Stimulated activated CD8-positive, alpha-beta memory T cell treated with anti-CD3 and anti-CD28 coated beads, Interleukin-7, amount 100 ng/mL, for 24 hours (primary cell): Measurements from ENCODE around the gene VEGFA.

Experiments used
- DNase-seq: peaks from one replicate; pipeline ENCODE4 v3.0.0-alpha.2; 2020; ENCODE audit warnings: low read depth

VEGFA gene

DNA sequence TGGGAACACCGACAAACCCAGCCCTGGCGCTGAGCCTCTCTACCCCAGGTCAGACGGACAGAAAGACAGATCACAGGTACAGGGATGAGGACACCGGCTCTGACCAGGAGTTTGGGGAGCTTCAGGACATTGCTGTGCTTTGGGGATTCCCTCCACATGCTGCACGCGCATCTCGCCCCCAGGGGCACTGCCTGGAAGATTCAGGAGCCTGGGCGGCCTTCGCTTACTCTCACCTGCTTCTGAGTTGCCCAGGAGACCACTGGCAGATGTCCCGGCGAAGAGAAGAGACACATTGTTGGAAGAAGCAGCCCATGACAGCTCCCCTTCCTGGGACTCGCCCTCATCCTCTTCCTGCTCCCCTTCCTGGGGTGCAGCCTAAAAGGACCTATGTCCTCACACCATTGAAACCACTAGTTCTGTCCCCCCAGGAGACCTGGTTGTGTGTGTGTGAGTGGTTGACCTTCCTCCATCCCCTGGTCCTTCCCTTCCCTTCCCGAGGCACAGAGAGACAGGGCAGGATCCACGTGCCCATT lies 15.3 kb downstream of the VEGFA start:
- no peak for DNase-seq

DNA sequence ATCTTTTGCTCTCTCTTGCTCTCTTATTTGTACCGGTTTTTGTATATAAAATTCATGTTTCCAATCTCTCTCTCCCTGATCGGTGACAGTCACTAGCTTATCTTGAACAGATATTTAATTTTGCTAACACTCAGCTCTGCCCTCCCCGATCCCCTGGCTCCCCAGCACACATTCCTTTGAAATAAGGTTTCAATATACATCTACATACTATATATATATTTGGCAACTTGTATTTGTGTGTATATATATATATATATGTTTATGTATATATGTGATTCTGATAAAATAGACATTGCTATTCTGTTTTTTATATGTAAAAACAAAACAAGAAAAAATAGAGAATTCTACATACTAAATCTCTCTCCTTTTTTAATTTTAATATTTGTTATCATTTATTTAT lies 15.9 kb downstream of the VEGFA start:
- DNase-seq: no peak

DNA sequence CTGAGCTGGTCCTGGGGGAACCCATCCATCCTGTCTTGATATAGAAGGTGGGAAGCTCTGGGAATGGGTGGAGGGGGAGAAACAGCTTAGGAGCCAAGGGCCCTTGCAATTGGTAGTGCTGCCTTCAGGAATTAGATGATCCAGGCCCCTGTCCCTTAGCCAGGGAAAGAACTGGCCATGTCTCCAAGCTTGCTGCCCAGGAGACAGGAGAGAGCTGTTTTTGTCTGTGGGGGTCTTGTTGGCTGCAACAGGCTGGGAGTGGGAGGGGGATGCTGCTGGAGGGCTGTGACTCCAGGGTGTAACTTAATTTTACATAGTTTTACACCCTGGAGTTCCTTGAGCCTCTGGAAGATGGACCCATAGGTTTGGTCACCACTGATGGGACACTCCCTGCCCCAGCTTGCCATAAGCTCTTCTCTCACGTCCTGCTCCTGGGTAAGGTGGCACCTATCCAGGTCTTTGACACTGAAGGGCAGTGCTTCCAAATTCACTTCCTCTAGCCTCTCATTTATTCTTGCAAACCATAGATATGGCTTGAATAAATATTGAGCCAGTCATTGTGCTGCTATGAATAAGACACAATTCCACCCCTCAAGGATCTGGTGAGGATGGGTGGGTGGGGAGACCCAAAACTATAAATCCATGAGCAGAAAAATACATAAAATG lies 16.8 kb downstream of the VEGFA start:
- DNase-seq: no peak

DNA sequence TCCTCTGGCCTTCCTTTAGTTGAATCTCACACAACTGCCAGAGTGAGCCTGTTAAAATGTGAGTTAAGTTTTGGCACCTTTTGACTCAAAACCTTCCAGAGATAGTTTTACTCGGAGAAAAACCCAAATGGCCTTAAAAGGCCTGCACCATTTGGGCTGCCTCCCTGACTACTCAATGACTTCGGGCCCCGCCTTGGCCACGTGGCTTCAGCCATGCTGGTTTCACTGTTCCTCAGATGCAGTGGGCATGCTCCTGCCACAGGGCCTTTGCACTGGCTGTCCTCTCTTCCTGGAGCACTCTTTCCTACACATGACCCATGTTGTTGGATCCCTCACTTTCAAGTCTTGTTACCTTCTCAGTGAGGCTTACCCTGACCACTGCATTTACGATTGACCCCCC lies 18.3 kb downstream of the VEGFA start:
- DNase-seq: no peak

DNA sequence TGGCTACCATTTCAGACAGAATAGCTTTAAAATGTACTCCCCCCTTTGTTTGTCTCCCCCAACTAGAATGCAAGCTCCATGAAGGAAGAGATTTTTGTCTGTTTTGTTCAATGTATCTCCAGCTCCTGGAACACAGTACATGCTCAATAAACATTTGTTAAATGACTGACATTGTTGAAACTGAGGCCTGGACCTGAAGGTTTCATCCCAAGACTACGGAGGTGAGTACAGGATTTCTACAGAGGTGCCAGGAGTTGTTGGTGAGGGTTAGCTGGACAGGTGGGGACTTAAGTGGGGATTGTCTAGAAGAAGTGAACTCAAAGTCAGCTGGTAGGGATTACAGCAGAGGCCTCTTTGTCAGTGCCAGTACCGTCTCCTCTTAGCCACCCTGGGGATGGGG lies 19.4 kb downstream of the VEGFA start:
- DNase-seq: no peak

DNA sequence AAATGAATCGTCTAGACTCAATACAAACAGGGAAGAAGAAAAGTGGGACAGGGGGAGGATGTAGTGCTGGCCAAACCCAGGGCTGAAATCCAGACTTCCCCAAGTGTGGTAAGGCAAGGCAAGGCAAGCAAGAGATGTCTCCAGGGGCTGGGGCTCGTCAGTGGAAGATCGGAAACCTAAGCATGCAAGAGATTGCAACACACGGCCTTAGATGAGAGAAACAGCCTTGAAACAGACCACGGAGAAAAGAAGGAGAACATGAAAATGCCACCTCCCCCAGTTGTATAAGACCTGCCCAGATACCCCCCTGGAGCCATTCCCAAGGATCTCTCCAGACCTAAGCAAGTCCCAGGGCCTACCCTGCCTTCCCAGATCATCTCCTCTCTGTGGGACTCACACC lies 20.0 kb downstream of the VEGFA start:
- no peak for DNase-seq

DNA sequence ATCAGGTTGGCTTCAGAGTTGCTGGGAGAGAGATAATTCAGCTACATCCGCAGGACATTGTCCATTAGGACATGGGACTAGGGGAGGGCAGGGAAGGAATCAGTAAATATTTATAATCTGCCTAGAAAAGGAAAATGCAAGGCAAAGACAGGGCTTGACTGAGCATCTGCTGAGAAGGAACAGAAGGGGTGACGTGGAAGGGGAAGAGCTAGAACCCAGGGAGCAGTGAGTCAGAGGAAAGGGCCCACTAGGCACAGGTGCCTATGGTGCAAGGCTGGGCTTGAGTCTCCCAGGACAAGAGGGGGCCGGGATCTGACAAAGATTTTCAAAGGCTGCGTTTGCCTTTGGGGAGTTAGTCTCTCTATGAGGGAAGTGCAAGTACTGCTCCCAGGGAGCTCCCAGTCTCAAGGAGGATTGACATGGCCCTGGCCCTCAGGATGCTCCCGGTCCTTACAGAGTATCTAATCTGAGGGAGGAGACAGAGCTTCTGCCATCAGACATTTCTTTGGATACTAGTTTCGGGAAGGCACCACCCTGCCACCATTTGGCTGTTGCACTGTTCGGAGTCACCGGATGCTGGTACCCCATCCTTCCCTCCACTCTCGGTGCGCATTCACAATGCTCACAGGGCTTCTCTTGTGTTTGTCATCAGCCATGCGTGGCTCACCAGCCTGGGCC lies 21.9 kb downstream of the VEGFA start:
- DNase-seq: no peak

DNA sequence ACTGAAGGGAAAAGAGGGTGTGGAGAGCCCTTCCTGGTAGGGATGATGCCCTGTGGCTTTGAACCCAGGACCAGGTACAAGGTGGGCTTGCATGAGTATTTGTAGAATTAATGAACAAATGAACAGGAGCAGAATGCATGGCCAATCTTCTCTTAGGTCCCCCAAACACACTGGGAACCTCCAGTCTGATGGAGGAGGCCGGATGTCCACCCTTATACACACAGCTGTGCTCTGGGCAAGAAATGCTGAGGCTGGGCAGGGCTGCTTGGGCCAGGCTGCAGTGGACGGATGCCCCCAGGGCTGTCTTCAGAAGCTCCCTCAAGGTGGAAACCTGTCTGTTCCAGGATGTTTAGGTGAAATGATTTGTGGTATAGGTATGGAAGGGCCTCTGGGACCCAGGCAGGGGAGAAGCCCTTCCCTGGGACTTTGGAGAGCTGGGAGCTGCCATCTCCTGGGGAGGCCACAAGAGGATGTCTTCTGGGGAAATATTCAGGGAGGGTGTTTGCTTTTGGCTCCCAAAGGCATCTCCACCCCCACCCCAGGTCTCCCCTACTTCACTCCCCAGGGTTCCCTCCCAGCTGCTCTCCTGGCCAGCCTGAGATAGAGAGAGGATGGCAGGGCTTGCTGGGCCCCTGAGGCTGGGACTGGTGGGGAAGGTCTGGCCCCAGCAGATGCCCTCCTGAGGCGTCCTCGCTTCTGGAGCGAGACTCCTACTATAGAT lies 23.3 kb downstream of the VEGFA start:
- DNase-seq: no peak

DNA sequence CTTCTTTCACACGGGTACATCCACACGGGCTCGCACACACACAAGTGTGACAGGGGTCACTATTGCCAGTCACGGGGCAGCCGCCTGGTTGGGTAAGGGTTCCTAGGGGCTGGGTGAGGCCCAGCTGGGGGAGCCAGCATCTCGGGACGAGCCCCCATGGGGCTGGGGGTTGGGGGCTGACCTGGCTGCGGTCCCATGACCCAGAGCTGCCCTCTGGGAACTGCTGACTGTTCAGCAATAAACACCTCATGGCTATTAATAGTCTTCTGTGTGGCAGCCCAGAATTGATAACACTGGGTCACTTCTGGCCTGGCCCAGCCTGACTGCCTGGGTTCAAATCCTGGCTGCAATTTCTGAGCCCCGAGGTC lies 23.8 kb downstream of the VEGFA start:
- no peak for DNase-seq

DNA sequence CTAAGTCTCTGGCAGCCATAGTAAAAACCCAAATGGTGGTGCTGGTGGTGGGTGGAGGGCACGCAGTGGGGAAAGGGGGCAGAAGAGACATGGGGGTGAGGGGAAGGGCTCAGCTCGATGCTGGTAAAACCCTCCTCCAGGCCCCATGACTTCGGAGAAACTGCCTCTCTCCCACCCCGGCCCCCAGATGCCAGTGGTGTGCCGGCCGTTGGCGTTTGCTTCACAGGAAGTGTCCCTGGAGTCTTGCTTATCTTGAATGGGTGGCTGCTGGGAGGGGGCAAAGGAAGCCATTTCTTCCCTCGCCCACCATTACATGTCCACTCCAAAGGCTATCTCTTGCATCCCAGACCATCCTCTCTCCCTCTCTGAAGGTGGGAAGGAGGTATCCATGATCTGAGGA lies 25.4 kb downstream of the VEGFA start:
- DNase-seq: no peak

DNA sequence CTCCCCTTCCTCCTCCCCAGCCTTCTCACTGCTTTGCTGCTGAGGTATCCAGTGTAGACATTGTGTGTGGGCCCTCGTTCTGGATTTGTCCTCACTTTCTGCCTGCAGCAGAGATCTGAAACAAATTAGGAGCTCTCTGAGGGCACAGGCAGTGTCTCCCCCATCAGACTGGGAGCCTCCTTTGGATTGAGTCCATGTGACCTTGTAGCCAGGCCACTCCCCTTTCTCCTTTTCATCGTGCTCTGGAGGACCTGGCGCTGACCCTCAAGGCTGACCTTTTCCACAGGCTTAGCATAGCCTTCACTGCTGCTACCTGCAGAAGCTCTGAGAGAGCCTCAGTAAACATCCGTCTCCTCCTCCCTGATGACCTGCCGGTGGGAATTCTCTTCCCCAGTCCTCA lies 26.2 kb downstream of the VEGFA start:
- no peak for DNase-seq

DNA sequence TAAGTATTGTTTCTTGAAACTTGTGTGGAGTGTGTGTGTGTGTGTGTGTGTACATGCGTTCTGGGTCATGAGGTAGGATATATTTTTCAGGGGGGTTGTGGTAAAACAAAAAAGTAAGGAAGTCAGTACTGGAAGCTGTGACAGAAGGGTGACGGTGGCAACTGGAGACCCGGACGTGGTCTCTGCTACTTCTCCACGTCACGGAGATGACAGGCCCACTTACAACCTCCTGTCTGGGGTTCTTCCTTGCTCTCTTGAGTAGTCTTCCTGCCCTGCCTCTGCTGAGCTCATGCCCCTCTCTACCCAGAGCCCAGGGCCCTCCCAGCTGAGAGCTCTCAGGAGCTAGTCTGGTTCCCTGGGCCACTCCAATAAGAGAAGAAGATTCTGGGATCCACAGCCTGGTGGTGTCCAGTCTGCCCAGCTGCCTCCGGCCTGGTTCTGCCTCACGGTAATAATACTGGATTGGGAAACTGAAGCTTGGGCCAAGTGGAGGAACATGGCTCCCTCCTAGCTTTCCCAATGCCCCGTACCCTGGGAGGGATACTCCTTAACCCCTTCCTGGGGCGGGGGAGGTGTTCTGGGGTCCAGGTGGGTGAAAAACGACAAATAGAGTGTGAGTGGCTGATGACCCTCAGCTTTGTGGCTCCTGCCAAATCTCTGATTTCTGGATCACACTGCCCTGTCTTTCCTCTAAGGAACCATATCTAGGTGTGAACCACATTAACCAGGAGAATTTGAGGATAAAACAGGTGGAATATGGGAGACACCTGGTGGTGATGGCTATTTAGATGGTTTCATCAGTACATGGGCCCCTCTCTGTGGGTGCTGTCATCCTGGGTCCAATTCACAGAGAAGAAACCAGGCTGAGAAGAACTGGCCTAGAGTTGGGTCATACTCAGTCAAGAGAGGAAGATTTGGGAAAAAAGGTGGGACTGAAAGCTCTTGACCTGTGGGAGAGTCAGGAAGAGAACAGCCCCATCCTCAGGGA lies 27.2 kb downstream of the VEGFA start:
- no peak for DNase-seq

DNA sequence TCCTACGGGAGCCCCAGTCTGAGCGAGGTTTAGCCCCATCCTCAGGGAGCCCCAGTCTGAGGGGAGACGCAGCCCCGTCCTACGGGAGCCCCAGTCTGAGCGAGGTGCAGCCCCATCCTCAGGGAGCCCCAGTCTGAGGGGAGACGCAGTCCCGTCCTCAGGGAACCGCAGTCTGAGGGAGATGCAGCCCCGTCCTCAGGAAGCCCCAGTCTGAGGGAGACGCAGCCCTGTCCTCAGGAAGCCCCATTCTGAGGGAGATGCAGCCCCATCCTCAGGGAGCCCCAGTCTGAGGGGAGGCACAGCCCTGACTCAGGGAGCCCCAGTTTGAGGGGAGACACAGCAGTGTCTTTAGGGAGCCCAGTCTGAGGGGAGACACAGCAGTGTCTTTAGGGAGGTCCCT lies 27.9 kb downstream of the VEGFA start:
- no peak for DNase-seq

DNA sequence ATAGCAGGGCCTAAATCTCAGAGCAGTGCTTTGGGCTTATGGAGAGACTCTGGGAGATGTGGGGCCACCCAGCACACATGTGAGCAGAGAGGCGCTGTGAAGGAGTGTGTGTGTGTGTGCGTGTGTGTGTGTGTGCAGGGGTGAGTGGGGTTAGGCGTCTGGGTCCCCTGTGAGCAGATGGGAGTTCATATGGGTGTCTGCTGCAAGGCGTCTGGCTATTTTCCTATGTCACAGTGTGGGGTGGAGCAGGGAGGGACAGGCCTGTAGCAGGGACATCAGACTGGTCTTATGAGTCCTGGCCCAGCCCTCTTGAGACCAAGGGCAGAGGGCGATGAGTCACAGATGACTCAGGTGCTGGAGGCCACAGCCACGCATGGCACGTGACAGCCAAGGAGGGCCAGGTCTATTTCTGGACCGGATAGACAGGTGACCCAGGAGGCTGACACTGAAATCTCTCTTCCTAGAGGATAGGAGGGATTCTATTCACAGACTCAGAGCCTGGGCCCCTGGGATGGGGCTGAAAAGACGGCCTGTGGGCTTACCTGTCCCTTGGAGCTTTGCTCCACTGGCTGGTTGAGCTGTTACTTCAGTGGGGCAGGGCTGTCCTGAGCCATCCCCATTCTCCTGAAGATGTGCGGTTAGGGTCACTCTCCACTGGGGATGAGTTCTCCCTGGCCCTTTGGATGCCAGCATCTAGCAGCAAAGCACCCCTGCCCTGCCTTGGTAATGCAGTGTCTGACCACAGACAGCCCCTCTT lies 28.9 kb downstream of the VEGFA start:
- DNase-seq: no peak

DNA sequence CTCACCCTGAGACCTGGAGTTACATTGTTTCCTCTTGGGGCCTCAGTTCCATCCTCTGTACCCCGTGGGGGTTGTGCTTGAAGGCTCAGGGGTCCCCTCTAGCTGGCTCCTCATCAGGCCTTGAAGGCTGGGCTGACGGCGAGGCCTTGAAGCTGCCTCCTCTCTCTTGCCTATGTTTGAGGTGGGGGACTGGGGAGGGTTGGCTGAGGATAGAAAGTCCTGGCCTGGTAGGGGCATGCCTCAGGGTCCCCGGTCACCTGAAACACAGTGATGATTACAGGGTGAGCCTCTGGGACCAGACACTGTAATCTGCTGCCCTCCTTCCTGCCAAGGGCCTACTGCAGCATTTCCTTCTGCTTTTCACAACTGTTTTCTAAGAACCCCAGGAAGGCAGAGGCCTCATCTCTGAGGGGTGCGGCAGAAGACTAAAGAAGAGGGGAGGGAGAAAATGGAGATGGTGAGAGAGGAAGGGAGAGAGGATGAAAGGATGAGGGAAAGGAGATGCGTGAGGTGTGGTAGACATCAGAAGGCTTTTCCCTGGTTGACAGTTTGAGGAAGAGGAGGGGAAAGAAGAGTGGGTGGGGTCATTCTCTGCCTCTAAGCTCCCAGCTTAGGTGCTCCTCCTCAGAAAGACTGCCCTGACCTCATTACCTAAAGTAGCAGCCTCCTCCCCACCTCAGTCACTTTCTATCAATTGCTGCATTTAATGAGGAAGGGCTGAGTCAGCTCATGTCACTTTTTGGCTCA lies 29.7 kb downstream of the VEGFA start:
- DNase-seq: no peak

DNA sequence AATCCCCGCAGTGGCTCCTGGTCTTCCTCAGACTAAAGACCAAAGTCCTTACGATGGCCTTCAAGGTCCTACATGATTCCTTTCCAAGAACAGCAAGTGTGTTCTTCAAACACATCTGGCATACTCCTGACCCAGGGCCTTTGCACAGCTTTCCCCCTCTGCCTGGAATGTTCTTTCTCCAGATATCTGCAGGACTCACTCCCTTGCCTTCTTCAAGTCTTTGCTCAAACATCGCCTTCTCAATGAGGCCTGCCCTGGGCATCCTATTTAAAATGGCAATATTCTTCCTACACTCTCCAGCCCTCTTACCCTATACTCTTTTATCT lies 30.2 kb downstream of the VEGFA start:
- DNase-seq: no peak

DNA sequence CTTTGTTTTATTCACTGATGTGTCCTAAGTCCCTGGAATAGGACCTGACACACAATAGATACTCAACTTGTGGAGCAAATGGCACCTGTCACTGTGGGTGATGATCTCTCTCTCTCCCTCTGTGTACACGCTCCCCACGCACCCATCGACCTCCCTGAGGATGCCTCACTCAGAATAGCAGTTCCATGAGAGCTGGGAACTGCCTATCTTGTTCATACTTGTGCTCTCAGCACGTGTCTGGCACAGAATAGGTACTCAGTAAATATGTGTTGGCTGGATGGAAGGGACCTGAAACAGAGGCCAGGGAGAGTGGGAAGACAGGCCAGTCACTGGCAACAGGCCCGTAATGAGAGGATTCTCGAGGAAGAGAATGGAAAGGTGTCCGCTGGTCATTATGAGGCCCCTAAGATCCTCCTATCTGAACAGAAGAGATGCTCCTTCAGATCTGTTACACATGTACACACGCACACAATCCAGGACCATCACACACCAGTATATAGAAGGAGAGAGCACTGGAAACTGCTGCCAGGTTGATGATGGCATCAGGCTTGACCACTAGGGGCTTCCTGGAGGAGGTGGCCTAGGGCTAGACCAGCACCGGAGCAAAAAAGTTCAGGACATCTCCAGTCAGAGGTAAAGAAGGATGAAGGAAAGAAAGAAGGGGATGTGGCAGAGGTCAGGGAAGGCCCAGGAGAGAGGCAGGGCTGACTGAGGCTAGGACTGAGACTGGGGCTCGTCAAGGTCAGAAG lies 30.9 kb downstream of the VEGFA start:
- no peak for DNase-seq

DNA sequence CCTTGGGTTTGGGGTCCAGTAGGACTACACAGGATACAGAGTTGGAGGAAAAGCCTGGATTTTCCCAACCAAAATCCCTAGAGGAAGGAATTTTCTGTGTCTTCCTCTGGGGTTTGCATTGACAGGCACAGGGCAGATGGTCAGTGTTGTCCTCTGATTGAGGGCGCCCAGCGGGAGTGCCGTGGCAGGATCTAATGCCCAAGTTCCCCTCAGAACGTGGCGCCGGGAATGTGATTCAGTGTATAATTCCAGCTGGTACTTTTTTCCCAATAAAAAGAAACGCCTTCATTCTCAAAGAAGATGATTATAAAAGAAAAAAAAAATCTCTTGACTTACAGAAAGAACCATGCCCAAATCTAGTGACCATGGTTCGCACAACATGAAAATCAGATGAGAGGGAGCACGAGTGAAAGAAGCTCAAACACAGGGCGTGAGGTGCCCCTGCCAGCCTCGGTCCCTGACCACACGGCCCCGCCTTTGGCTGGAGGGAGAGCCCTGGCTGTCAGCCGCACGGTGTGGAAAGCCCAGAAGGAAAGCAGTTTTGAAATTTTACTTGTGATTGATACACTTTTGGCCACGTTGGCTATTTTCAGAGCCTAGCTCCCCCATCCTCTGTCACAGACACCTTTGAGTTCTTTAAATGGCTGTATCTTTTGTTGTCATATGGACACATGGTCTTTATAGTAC lies 31.6 kb downstream of the VEGFA start:
- no peak for DNase-seq

DNA sequence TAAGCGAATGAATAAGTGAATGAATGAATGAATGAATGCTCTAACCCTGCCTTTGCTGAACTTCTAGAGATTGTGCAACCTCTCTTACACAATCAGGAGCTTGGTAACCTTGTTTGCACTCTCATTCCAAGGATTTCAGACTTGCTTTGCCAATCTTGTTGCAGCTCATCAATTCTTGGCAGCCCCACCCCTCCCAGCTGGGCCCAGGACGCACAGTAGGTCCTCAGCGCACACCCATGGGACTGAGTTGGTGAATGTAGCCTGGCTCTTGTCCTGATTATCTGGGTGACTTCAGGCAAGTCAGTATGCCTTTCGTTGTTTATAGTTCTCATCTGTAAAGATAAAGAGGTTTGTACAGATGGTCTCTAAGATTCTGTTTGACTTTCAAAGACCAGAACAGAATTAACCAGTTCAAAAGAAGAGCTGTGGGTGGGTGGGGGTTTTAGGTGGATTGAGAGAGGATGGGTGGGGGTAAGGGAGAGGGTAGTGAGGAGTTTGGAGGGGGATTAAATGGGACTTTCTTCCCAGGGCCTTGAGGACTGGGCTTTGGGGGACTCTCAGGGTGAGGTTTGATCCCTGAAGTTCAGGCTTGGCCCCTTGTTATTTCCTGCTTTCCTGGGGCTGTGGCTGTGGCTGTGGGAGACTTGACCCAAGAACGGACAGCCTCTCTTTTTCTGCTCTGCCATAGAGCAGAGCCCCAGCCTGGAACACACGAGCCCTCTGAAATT lies 33.2 kb downstream of the VEGFA start:
- DNase-seq: no peak
